GM21360 (cell line): ENCODE data around the gene AQP6.

ENCODE experiments used
- ATAC-seq: cut with Tn5 transposase; IDR thresholded peaks from one replicate; pipeline ENCODE4 v1.9.1; 2021; ENCODE audit warnings: mild to moderate bottlenecking, moderate library complexity; ENCODE audit not compliant: unreplicated experiment

Gene AQP6, protein sequence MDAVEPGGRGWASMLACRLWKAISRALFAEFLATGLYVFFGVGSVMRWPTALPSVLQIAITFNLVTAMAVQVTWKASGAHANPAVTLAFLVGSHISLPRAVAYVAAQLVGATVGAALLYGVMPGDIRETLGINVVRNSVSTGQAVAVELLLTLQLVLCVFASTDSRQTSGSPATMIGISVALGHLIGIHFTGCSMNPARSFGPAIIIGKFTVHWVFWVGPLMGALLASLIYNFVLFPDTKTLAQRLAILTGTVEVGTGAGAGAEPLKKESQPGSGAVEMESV

DNA sequence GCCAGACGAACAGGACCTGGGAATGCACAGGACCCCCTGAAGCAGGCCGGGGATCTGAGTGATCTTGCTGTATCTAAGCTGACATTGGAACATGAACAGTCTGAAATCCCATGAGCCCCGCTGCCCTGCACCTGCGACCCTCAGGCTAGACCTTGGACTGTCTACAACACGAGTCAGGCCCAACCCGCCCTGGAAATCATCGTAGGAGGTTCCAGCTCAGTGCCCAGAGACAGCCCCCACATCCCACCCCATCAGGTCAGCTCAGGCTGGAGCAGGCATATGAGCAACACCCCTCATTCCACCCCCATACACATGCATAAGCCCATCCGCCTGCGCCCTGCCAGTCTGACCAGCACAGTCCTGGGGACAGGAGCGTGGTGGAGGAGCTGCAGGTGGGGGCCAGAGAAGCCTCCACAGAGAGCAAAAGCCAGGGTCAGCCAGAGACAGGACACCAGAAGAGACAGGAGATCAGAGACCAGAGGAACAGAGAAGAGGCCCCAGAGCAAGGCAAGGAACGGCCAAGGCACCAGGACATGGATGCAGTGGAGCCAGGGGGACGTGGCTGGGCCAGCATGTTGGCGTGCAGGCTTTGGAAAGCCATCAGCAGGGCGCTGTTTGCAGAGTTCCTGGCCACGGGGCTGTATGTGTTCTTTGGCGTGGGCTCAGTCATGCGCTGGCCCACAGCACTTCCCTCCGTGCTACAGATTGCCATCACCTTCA, at the start of gene AQP6:
AQP6 (plus strand) TSS at position 307 of the 720 bp plus-strand sequence; CDS start at position 534, 227 bp downstream.
- ATAC-seq = no peak

DNA sequence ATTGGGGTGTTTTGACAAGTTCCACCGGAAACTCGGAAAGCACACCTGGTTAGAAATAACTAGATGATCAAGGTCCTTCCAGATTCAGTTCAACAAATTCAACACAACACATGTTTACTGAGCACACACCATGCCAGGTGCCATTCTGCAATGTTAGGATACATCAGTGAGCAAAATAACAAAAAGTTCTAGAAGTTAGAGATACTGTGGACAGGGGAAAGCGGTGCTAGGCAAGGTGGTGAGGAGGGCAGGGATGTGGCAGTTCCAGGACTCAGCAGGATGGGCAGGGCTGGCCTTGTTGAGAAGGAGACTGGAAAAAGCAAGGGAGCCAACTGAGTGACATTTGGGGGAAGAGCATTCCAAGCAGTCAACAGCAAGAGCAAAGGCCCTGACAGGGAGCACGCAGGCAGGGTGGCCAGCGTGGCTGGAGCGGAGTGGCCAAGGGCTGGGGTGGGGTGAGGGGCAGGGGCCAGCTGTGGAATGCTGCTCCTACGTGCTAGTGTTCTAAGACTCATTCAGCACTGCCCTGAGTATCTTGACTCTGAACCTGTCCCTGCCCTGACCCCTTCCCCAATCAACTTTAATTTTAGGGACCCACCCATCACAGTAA, 49.6 kb upstream of the AQP6 start:
- ATAC-seq = no peak

GRCh38 chr12:49923880-49924556, 48.7 kb upstream of the AQP6 start:
- no peak for ATAC-seq

GRCh38 chr12:49924628-49925246, 48.0 kb upstream of the AQP6 start:
- no peak for ATAC-seq

GRCh38 chr12:49925433-49926204, 47.1 kb upstream of the AQP6 start:
- no peak for ATAC-seq

- ATAC-seq = no peak
Observed at GRCh38 chr12:49928471-49928870, 44.3 kb upstream of the AQP6 start.

GRCh38 chr12:49929581-49929980, 43.2 kb upstream of the AQP6 start:
- no peak for ATAC-seq

DNA sequence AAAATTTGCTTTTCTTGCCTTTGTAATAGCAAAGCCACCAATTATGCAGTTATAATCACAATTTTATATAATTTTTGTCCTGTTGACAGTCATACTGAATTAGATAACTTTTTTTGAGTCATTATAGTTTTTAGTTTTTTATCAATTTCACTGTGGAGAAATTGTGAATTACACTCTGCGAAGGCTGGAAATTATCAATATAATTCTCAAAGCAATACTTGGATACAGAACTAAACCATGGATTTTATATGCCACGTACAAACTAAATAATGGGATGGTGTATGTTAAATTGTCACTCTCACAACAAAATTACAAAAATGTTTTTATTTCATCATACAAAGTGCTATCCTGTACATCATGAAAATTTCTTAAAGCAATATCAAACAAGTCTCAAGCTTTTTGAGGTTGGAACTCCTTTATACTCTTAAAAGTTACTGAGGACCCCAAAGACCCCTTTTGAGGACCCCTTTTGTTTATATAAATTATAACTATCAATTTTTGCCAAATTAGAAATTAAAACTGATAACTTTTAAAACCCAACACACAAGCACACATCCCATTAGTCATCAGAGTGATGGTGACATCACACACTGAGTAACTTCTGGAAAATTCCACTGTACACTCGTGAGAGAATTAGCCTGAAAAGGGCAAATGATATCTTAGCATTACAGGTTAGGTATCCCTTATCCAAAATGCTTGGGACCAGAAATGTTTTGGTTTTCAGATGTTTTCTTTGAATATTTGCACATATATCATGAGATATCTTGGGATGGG, 42.0 kb upstream of the AQP6 start:
- ATAC-seq = no peak

GRCh38 chr12:49932023-49932422, 40.7 kb upstream of the AQP6 start:
- no peak for ATAC-seq

- ATAC-seq = no peak
Observed at GRCh38 chr12:49932533-49933130, 40.1 kb upstream of the AQP6 start.

GRCh38 chr12:49933796-49934195, 39.0 kb upstream of the AQP6 start:
- no peak for ATAC-seq

DNA sequence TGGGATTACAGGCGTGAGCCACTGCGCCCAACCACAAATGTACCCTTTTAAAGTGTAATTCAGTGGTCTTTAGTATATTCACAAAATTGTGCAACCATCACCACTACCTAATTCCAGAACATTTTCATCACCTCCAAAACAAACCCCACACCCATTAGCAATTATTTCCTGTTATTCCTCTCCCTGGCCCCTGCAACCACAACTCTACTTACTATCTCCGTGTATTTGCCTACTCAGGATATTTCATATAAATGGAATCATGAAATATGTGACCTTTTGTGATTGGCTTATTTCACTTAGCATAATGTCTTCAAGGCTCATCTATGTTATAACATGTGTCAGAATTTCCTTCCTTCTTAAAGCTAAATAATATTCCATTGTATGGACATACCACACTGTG, 38.2 kb upstream of the AQP6 start:
- no peak for ATAC-seq

DNA sequence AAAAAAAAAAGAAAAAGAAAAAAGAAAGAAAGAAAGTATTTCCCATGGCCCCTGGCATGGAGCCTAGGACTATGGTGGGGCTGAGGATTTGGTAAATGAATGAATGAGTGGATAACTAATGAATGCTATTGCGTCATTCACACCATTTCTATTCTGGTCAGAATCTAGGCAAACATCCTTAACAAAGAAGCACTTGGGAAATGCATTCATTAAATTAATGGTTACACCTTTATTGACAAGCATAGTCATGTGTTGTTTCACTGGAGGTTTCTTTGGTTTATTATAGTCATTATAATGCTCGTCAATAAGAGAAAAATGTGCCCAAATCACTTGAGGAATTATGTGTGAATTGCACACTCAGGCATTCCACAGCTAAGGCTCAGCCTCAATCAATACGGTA, 35.8 kb upstream of the AQP6 start:
- no peak for ATAC-seq

- no peak for ATAC-seq
Observed at GRCh38 chr12:49937639-49938300, 35.0 kb upstream of the AQP6 start.

DNA sequence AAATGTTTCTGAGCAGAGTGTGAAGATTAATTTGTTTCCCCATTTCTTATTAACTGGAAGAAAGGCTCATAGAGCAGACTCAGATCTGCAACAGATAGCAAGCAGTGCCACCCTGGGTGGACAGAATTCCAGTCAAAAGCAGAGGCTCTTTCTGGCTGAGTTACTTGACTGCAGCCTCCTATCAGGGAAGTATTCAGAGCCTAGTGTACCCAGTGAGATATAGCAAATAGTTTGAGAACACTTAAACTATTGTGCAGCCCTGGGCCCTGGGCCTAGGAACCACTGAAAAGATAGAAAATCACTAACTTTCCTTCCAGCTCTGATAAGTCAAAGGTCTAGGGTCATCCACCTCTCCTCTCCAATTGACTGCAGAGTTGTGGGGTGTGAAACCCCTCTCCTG, 33.4 kb upstream of the AQP6 start:
- no peak for ATAC-seq

GRCh38 chr12:49939707-49940106, 33.0 kb upstream of the AQP6 start:
- ATAC-seq = no peak

GRCh38 chr12:49941556-49942511, 30.9 kb upstream of the AQP6 start:
- ATAC-seq = no peak

DNA sequence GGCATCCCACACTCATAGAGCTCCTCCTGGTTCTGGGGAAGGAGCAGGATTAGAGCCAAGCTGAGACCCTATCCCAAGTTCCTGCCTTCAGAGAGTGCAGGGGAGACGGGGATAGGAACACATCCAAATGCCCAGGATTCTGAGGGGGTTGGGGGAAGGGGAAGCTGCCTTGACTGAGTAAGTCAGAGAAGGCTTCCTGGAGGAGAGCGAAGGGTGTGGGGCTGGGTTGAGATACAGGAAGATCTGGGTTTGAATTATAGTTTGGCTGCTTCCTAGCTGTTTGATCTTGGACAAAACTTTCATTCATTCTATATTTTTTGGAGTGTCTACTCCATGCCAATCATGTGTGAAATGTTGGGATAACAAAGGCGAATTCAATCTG, 30.2 kb upstream of the AQP6 start:
- ATAC-seq = no peak
